Stimulated activated naive CD4-positive, alpha-beta T cell treated with Interleukin-2 at 50 U/mL for 16 hours (primary cell): ENCODE data around the gene FMNL3.
"Not testable (repeated sequence)": the region's sequence is repeated elsewhere in the genome, so short reads cannot be mapped to it uniquely, and the experiment has no call there.

Experiments
- DNase-seq: peaks from one replicate; lab custom pipeline; 2025; lab: John Stamatoyannopoulos, UW

Gene FMNL3

GRCh38 chr12:49707128-49707811 lies at the start of gene FMNL3:
FMNL3 (minus strand) TSS chr12:49707405; CDS start chr12:49707180, 225 bp downstream.
- peak; percentile 98 for DNase-seq

DNA sequence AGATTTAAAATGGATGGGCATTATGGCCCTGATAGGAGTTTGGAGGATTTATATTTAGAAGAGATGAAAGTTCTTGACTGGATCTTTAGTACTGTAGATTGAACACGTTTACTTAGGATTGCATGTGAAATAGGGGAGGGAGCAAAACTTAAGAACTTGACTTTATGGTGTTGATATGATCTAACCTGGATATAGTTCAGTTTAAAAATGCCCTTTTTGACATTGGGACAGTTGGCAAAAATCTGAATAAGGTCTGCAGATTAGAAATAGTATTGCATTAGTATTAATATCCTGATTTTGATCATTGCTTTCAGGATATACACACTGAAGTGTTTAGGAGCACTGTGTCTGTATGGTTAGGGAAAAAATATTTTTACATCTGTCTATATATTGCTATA lies 43.8 kb upstream of the FMNL3 start:
- no peak for DNase-seq

- peak; percentile 51 for DNase-seq
Measured at GRCh38 chr12:49750027-49750995, 43.1 kb upstream of the FMNL3 start.

DNA sequence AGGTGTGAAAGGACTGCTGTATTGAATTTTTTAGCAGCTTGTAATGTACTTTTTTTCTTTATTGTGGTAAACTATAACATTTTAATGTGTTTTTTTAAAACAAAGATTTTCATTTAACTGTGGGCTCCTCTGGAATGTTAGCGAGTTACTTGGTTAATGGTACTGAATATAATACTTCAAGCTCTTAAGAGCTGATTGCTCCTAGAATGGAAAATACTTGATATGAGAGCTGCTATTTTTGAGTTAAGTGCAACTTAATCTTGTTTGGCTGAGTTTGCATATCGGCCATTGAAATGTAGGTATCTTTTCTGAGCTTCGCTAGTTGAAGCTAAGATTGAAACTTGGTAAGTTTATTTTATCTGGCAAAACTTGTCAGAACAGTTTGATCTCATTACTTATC lies 41.6 kb upstream of the FMNL3 start:
- no peak for DNase-seq

- DNase-seq = no peak
Measured at GRCh38 chr12:49748306-49748705, 41.1 kb upstream of the FMNL3 start.

DNA sequence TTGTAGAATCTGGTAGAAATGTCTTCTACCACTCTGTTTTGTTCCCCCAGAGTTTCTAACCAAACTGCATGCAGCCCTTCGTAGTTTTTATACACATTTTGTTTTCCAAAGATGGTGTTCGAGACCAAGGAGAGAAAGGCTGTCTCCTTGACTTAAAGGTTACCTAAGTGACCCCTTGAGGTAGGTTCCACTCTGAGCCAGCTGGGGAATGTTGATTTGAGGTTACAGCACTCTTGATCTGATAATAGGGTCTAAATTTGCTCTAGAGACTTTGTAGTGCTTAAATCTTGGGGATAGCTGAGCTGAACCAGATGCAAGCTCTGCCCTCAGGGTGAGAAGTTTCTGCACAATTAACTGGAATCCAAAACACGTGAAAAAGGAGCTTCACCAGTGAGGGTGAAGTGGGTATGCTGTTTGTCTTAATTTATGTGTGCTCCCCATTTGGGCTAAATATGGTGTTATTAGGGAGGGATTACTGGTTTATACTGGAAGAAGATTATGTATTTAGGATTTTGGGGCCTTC lies 37.2 kb upstream of the FMNL3 start:
- no peak for DNase-seq

DNA sequence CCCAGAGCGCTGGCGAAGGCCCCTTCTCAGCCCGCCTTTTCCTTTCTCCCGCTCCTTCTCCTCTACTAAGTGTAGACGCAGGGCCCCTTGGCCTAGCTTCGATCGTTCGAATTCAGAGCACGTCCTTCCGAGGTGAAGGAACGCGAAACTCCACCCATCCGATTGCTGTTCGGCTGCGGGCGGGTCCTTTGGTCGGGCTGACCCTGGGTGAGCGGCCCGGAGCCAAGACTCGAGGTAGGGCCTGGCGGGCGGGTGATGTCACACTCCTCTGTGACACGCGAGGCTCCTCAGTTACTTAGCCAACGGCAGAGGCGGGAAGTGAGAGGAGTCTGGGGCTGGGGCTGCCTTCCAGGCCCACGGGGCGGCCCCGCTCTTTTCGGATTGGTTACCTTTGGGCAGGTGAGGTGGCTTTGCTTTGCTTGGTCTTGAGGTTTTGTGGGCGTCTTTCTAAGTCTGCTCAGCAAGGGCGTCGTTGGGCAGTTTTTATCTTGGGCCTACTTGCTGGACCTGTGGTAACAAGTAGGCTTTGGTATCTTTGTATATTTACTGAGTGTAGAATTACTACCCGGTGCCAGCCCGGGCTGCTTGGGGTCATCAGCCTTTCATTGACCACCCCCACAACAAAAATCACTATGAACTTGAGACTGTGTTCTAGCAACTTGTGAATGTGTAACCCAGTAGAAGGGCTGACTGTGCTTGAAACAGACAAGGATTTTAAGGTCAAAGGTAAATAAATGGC lies 34.8 kb upstream of the FMNL3 start:
- DNase-seq = peak; percentile 89

DNA sequence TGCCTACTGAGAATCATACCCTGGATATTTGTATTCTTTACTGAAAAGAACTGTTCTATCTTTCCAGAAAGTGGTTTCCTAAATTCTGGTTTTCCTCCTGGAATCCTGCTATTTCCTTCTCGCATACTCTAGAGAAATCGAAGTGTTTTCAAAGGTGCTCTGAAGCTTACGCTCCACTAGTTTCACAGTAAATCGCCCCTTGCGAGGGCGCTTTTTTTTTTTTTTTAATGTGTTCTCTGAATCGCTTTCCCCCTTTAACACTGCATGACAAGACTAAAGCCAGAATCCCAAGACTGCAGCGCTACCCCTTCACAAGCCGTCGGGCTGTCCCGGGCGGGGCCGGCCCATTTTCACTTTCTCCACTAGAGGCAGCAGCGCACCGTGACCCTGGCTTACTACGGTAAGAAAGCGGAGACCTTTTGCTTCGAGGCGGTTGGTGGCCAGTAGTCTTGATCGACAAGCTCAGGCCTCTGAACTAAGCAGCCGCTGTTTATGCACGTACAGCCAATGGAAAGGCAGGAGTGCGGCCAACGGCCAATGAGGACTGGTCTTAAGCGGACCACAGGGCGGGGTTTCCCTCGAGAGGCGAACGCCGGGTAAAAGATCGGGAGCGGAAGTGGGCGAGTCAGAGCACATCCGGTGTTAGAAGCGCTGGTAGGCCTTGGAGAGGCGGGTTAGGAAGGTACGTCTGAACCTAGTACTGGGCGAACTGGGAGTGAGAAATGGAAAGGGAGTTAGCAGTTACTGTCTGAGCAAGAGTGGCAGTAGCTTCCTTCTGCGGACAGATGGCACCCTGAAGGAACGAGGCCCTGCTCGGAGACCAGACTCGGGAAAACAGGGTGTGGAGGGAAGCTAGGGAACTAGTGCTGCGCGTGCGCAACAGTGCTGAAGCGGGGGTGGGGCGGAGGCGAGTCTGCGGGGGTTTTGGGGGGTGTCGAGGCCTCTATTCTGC lies 34.0 kb upstream of the FMNL3 start, which contains the start of gene TMBIM6:
TSS of gene TMBIM6 (plus strand) at position 628 of the 952 bp plus-strand sequence. CDS start 10,937 bp downstream, outside the sequence.
- DNase-seq = peak; percentile 99

DNA sequence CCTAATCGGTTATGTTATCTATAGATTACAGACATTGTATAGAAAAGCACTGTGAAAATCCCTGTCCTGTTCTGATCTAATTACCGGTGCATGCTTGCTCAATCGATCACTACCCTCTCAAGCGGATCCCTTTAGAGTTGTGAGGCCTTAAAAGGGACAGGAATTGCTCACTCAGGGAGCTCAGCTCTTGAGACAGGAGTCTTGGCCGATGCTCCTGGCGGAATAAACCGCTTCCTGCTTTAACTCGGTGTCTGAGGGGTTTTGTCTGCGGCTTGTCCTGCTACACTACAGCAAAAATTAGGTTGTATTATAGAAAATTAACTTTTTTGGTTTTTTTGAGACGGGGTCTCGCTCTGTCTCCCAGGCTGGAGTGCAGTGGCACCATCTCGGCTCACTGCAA lies 33.1 kb upstream of the FMNL3 start:
- not testable (repeated sequence) for DNase-seq

GRCh38 chr12:49738721-49739120 lies 31.5 kb upstream of the FMNL3 start:
- DNase-seq = not testable (repeated sequence)

DNA sequence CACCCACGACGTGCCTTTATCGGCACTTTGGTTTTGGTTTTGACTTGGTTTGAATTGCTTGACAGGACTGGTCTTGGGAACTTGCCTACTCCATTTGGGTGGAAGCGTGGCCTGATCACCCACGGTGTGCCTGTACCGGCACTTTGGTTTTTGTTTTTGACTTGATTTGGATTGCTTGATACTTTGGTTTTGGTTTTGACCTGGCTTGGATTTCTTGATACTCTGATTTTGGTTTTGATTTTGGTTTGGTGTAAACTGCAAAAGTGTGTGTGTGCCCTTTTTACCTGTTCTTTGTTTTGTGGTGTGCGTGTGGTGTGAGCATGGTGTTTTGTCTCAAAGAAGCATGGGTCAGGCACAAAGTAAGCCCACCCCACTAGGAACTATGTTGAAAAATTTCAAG lies 27.7 kb upstream of the FMNL3 start:
- DNase-seq = not testable (repeated sequence)

DNA sequence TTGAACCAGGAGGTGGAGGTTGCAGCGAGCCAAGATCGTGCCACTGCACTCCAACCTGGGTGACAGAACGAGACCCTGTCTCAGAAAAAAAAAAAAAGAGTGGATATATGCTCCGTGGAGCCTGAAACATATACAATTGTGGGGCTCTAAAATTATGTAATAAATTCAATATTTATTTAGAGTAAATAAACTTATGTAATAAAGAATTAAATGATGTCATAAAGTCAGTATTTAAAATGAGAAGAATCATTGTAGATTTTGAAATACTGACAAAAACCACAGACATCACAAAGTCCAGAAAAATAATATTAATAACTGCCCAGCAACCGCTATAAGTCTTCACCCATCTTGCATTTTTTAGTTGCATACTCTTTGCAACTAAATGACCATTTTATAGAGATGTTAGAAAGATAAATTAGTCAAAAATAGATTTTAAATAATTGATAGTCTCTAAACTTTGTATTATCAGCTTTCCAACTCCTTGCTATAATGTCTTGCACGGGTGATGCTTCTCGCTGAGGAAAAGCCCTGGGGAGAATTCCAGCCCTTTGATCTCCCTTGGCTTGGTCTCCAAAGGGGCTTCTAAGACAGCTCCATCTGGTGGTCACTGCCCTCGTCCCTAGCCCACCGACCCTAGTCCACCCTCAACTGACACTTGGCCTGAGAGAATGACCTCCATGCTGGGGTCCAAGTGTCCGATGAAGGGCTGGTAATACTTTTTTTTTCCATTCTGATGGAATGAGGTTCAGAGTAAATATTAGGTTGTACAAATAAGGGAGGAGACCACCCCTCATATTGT lies 26.2 kb upstream of the FMNL3 start:
- no peak for DNase-seq

- DNase-seq = no peak
Measured at GRCh38 chr12:49730568-49731101, 23.4 kb upstream of the FMNL3 start.

DNA sequence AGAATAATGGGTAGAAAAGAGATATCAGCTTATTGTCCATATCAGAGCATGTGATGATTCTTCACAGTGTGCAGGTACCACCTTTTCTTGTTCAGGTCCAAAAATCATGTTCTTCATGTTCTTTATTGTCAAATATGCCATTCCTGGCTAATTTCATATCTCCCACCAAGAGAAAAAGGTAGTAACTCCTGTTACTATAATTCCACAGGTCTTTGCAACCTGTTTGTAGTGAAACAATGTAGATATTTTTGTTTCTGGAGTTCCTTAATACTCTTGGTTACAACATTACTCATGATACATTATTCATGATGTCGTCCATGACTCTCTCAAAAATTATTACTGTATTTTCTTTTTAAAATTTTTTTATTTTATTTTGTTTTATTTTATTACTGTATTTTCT lies 22.8 kb upstream of the FMNL3 start:
- DNase-seq = no peak

- no peak for DNase-seq
Measured at GRCh38 chr12:49728446-49728845, 21.2 kb upstream of the FMNL3 start.

DNA sequence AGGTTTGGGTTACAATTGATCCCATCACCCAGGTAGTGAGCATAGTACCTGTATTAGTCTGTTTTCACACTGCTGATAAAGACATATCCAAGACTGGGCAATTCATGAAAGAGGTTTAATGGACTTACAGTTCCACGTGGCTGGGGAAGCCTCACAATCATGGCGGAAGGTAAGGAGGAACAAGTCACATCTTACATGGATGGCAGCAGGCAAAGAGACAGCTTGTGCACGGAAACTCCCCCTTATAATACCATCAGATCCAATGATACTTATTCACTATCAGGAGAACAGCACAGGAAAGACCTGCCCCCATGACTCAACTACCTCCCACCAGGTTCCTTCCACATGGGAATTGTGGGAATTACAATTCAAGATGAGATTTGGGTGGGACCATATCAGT lies 14.2 kb upstream of the FMNL3 start:
- DNase-seq = not testable (repeated sequence)

DNA sequence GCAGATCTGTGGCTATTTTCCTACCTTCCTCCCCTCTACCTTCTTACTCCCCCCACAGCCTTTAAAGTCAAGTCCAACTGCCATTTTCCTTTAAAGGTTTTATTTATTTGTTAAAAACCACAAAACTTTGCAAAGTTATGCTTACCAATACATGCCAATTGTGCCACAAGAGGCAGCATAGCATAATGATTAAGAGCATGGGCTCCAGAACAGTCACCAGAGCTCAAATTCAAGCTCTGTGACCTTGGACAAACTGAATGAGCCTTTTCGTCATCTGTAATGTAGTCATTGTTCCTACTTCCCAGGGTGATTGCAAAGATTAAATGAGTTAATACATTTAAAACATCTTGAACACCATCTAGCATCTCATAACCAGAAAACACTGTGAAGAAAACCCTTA lies 13.0 kb upstream of the FMNL3 start:
- DNase-seq = no peak

DNA sequence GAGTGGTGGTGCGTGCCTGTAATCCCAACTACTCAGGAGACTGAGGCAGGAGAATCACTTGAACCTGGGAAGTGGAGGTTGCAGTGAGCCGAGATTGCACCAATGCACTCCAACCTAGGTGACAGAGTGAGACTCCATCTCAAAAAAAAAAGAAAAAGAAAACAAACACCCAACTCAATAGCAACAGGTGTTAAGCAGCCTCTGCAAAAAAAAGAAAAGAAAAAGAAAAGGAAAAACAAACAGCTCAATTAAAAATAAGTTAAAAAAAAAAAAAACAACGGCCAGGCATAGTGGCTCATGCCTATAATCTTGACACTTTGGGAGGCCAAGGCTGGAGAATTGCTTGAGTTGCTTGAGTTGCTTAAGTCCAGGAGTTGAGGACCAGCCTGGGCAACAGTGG lies 10.6 kb upstream of the FMNL3 start:
- not testable (repeated sequence) for DNase-seq

- no peak for DNase-seq
Measured at GRCh38 chr12:49716553-49716952, 9.3 kb upstream of the FMNL3 start.

DNA sequence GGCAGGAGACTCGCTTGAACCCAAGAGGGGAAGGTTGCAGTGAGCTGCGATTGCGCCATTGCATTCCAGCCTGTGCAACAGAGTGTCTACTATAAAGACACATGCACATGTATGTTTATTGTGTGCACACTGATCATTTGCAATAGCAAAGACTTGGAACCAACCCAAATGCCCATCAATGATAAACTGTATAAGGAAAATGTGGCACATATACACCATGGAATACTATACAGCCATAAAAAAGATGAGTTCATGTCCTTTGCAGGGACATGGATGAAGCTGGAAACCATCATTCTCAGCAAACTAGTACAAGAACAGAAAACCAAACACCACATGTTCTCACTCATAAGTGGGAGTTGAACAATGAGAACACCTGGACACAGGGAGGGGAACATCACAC lies 6.7 kb upstream of the FMNL3 start:
- DNase-seq = not testable (repeated sequence)
